ENCODE results near the gene CAPN10. TPM values are rescaled to one million over a fixed set of nuclear protein-coding genes. Genes with fewer than 3 reads are reported as not detected.

Gene CAPN10
- total RNA-seq, 1 experiment from 2014 or later: 27.8 TPM

DNA sequence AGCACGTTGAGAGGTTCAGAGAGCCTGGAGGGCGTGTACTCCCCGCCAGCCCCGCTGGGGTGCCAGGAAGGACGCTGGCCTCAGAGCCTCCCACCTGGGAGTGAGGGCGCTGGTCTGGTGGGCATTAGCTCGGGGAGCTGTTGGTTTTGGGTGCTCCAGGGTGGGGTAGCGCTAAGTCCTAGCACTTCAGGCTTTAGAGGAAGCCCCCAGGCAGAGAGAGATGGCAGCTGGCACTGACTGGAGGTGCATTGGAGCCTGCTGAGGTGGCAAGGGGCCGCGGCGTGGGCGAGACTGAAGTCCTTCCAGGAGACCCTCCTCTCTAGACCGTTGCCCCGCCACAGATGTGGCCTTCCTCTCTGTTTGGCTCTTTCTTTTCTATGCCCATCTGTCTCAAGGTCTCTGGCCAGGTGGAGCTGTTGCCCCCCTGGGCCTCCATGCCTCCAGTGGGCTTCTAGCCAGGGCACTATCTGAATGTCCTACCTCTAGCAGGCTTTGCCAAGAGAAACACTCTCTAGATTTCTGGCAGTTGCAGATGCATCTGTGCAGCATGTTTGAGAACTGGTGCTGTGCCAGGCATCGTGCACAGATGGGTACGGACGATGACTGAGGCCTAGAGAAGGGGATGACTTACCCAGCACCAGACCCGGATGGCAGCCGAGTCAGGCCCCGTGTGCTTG, 6.6 kb downstream of the CAPN10 start:
- BruUV-seq (replicated peaks): no TSS peak
- CTCF ChIA-PET: no interaction called here
- H3K36me3 ChIP-seq (ENCODE audit: control insufficient read depth, insufficient read depth, low read length): no peaks in the 10 kb centered on the region
- TF ChIP-seq, protein P1, sequence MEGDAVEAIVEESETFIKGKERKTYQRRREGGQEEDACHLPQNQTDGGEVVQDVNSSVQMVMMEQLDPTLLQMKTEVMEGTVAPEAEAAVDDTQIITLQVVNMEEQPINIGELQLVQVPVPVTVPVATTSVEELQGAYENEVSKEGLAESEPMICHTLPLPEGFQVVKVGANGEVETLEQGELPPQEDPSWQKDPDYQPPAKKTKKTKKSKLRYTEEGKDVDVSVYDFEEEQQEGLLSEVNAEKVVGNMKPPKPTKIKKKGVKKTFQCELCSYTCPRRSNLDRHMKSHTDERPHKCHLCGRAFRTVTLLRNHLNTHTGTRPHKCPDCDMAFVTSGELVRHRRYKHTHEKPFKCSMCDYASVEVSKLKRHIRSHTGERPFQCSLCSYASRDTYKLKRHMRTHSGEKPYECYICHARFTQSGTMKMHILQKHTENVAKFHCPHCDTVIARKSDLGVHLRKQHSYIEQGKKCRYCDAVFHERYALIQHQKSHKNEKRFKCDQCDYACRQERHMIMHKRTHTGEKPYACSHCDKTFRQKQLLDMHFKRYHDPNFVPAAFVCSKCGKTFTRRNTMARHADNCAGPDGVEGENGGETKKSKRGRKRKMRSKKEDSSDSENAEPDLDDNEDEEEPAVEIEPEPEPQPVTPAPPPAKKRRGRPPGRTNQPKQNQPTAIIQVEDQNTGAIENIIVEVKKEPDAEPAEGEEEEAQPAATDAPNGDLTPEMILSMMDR (IDR thresholded peaks at IDR 0.05; ENCODE audit: insufficient read depth in 1 of 2, low read depth in 1 of 2, low read length in 1 of 2, severe bottlenecking in 1 of 2, unreplicated experiment in 1 of 2): no peak
- no peaks in the 10 kb centered on the region for H3K27me3 Mint-ChIP-seq (ENCODE audit: insufficient read depth, unreplicated experiment)
- POLR2A ChIA-PET: no interaction called here
- H3K4me1 ChIP-seq: no peaks in the 10 kb centered on the region
- H3K9me3 ChIP-seq: no peaks in the 10 kb centered on the region
- H3K4me1 Mint-ChIP-seq (ENCODE audit: low read depth, unreplicated experiment): peaks cover 8% of the 10 kb centered on the region
- H3K27ac Mint-ChIP-seq (ENCODE audit: unreplicated experiment): no peak overlapping the region
- no peaks in the 10 kb centered on the region for H3K36me3 Mint-ChIP-seq (ENCODE audit: insufficient read depth, unreplicated experiment)
- no peaks in the 10 kb centered on the region for H3K27me3 ChIP-seq (replicated peaks; ENCODE audit: control insufficient read depth, insufficient read depth, low read length)
- intact Hi-C loops (cut with micrococcal nuclease; ENCODE audit: unreplicated experiment): no loop called here
- peak in 1 of 2 experiments; percentile 15 for DNase-seq
- no peaks in the 10 kb centered on the region for H3K9me3 Mint-ChIP-seq (ENCODE audit: unreplicated experiment)
- H3K4me3 Mint-ChIP-seq (ENCODE audit: unreplicated experiment): no peak overlapping the region
- no peak overlapping the region for H3K4me3 ChIP-seq (ENCODE audit: low read depth, low read length)

- ChIA-PET POLR2A (no interaction called here), CTCF (no interaction called here)
- no peaks in the 10 kb centered on the region for H3K36me3 Mint-ChIP-seq (ENCODE audit: insufficient read depth, unreplicated experiment)
- H3K9me3 Mint-ChIP-seq (ENCODE audit: unreplicated experiment): no peaks in the 10 kb centered on the region
- TF ChIP-seq, protein P1 (IDR thresholded peaks at IDR 0.05; ENCODE audit: insufficient read depth in 1 of 2, low read depth in 1 of 2, low read length in 1 of 2, severe bottlenecking in 1 of 2, unreplicated experiment in 1 of 2): no peak
- peaks cover under 1% of the 10 kb centered on the region for H3K4me1 Mint-ChIP-seq (ENCODE audit: low read depth, unreplicated experiment)
- Histone ChIP-seq H3K9me3 (no peaks in the 10 kb centered on the region), H3K27me3 (replicated peaks; ENCODE audit: control insufficient read depth, insufficient read depth, low read length) (no peaks in the 10 kb centered on the region), H3K4me1 (no peaks in the 10 kb centered on the region), H3K4me3 (ENCODE audit: low read depth, low read length) (no peak overlapping the region), H3K36me3 (ENCODE audit: control insufficient read depth, insufficient read depth, low read length) (no peaks in the 10 kb centered on the region)
- H3K27me3 Mint-ChIP-seq (ENCODE audit: insufficient read depth, unreplicated experiment): no peaks in the 10 kb centered on the region
- intact Hi-C loops (cut with micrococcal nuclease; ENCODE audit: unreplicated experiment): no loop called here
- H3K27ac Mint-ChIP-seq (ENCODE audit: unreplicated experiment): no peak overlapping the region
- BruUV-seq (replicated peaks): no TSS peak
- no peak overlapping the region for H3K4me3 Mint-ChIP-seq (ENCODE audit: unreplicated experiment)
- peak in 1 of 2 experiments; percentile 27 for DNase-seq
These were observed 7.3 kb downstream of the CAPN10 start for GRCh38 chr2:240593703-240594451.

DNA sequence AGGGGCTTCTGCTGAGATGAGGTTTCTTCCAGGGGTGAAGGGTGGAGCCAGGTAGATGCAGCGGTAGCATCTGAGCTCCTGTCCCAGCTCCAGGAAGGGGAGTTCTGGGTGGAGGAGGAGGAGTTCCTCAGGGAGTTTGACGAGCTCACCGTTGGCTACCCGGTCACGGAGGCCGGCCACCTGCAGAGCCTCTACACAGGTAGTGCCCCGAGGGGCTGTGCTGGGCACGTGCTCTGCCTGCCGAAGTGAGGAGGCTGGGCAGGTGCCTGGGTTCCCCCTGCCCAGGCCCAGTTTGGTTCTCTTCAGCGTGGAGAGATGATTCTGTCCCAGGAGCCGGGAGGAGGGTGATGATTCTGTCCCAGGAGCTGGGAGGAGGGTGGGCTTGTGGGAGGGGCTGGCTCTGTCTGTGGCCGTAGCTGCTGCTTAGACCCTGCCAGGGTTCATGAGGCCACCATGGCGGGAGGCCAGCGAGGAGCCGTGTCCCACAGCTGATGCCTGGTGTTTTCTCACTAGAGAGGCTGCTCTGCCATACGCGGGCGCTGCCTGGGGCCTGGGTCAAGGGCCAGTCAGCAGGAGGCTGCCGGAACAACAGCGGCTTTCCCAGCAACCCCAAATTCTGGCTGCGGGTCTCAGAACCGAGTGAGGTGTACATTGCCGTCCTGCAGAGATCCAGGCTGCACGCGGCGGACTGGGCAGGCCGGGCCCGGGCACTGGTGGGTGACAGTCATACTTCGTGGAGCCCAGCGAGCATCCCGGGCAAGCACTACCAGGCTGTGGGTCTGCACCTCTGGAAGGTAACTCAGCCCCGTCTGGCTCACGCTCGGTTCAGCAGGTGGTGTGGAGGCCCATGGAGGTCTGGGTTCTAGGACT, 8.2 kb downstream of the CAPN10 start:
- Mint-ChIP-seq H3K27me3 (ENCODE audit: insufficient read depth, unreplicated experiment) (no peaks in the 10 kb centered on the region), H3K4me3 (ENCODE audit: unreplicated experiment) (no peak overlapping the region)
- H3K4me1 ChIP-seq: no peaks in the 10 kb centered on the region

More for the DNA sequence above, 8.2 kb downstream of the CAPN10 start:
- Mint-ChIP-seq H3K9me3 (ENCODE audit: unreplicated experiment) (no peaks in the 10 kb centered on the region), H3K4me1 (ENCODE audit: low read depth, unreplicated experiment) (no peaks in the 10 kb centered on the region), H3K36me3 (ENCODE audit: insufficient read depth, unreplicated experiment) (no peaks in the 10 kb centered on the region), H3K27ac (ENCODE audit: unreplicated experiment) (no peak overlapping the region)
- H3K27me3 ChIP-seq (replicated peaks; ENCODE audit: control insufficient read depth, insufficient read depth, low read length): no peaks in the 10 kb centered on the region
- peak in 1 of 2 experiments; percentile 23 for DNase-seq
- no TSS peak for BruUV-seq (replicated peaks)
- H3K36me3 ChIP-seq (ENCODE audit: control insufficient read depth, insufficient read depth, low read length): no peaks in the 10 kb centered on the region
- ChIA-PET CTCF (no interaction called here), POLR2A (no interaction called here)
- TF ChIP-seq, protein P1 (IDR thresholded peaks at IDR 0.05; ENCODE audit: insufficient read depth in 1 of 2, low read depth in 1 of 2, low read length in 1 of 2, severe bottlenecking in 1 of 2, unreplicated experiment in 1 of 2): no peak
- intact Hi-C loops (cut with micrococcal nuclease; ENCODE audit: unreplicated experiment): no loop called here
- H3K4me3 ChIP-seq (ENCODE audit: low read depth, low read length): no peak overlapping the region
- H3K9me3 ChIP-seq: no peaks in the 10 kb centered on the region
